Activated naive CD4-positive, alpha-beta T cell (primary cell): ENCODE results near the gene RASAL3.
"Not testable (repeated sequence)": the region's sequence is repeated elsewhere in the genome, so short reads cannot be mapped to it uniquely, and the experiment has no call there.

Experiments used
- DNase-seq, 4 experiments: peaks; one replicate each; lab custom pipeline; 2025; lab: John Stamatoyannopoulos, UW

Gene RASAL3

DNA sequence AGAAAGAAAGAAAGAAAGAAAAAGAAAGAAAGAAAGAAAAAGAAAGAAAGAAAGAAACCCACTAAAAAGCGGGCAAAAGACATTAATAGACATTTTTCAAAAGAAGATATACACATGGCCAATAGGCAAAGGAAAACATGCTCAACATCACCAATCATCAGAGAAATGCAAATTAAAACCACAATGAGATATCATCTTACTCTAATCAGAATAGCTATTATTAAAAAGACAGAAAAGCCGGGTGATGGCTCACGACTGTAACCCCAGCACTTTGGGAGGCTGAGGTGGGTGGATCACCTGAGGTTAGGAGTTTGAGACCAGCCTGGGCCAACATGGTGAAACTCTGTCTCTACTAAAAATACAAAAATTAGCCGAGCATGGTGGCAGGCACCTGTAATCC lies 9.5 kb upstream of the RASAL3 start:
- DNase-seq = not testable (repeated sequence)

DNA sequence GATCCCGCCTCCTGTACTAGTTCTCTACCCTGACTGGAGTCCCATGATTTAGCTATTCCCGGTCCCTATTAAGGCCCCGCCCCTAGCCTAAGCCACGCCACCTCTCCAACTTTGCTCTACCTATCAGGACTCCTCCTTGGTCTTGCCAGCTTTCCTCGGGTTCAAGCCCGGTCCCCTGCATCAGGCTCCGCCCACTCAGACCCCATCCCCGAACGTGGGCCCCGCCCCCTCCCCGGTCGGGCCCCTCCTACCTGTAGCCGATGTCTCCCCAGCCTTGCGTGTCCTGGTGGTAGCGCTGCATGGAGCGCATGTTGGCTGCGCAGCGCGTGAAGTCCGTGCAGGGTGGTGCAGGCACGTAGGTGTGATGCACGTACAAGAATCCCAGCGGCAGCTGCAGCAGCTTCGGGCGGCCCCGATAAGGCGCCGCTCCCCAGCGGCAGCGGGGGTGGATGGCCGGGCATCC lies 7.3 kb upstream of the RASAL3 start:
- no peak for DNase-seq

DNA sequence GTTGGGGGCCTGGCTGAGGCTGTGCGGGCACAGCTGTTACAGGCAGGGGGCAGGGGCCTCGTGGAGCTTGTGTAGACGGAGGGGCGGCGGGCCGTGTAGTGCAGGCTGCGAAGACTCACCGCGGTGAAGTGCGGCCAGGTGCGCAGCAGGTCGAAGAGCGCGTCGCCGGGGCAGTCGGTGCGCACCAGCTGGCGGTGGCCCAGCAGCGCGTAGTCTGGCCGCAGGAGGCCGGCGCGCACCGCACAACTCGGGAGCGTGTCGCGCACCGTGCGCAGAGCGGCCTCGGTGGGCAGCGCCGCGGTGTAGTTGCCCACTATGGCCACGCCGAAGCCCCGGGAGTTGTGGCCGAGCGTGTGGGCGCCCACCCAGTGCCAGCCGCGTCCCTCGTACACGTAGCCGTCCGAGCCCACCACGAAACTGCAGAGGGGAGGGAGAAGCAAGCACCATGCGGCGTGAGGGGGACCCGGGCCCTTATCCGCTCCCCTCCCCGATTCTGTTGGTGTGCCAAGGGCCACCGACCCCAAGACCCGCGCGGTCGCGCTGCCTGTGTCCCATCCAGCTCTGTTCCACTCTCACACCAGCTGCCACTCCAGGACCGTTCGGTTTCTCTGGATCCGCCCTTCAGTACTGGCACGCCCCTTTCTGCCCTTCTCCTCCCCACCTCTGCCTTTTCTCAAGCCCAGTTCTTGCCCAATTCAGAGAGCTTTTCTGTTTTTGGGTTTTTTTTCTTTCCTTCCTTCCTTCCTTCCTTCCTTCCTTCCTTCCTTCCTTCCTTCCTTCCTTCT lies 5.4 kb upstream of the RASAL3 start:
- DNase-seq = peak in 1 of 4 experiments; percentile 21

DNA sequence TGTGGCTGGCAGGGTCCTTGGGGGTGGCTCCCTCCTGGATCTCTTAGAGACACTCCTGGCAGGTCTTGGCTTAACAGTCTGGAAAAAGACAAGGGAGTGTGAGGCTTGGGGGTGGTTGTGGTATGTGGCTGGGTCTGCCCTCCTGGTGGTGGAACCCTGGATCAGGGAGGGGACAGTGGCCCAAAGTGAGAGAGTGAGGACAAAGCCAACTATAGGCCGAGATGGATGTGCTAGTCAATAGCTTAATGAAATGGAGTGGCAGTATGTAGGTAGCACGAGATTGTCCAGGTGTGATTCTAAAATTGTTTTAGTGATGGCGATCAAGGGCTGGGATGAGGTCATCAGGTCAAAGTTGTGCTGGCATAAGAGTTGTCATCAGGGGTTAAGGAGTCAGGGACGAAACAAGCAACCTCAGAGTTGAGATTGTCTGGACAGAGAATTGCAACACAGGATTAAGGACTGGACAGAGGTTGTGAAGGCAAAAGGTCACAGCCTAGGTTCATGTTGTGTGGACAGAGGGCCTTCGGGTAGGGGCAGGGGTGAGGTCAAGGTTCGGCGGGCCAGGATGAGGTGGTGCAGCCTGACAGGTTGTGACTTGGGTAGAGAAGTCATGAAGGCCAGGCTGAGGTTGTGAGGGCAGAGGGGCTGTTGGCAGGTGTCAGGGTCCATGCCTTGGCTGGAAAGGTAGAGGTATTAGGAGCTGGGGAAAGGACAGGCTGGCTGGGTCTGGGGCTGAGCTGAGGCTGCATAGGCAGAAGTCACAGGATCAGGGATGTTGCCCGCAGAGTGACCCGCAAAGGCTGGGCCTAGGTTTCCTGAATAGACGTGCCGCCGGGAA lies 4.5 kb upstream of the RASAL3 start:
- no peak for DNase-seq

DNA sequence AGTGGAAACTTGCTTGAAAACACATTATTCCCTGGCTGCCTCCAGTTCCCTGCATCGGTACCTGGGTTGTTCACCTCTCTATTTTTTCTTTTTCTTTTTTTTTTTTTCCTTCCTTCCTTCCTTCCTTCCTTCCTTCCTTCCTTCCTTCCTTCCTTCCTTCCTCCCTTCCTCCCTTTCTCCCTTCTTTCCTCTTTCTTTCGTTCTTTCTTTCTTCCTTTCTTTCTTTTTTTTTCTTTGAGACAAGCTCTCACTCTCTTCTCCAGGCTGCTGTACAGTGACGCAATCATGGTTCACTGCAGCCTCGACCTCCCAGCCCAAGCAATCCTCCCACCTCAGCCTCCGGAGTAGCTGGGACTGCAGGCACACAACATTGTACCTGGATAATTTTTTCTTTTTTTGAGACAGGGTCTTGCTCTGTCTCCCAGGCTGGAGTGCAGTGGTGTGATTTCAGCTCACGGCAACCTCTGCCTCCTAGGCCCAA lies 3.4 kb upstream of the RASAL3 start:
- DNase-seq = no peak

DNA sequence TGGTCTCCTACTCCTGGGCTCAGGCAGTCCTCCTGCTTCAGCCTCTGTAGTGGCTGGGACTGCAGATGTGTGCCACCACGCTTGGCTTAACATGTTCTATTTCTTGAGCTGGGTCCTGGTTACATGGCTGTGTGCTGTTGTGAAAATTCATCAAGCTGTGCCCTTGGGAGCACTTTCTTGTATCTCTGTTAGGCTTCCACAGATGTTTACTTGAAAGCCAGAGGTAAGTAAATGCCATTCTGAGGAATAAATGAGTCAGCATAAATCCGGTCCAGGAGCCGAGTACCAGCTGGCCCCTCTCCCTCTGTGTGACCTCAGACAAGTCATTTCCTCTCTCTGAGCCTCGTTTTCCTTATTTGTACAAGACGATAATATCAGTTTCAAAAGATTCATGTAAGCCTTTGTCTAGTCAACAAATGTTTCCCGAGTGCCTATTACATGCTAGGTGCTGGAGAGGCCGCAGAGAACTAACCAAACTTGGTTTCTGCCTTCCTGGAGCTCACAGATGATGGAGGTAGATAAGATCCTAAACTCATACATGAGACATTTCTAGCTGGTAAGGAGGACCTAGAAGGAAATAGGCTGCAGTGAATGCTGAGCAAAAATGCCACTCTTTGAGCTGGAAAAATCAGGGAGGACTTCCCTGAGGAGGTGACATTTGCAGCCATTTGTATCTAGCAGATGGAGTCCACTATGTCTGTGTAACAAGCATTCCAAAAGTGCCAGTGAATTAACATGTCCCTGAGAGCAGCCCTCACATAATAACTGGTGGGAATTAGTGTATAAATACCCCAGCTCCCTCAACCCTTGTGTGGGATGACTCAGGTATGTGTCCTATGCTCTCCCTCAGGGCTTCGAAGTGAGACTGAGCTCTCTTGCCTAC lies 2.7 kb upstream of the RASAL3 start:
- DNase-seq = no peak

DNA sequence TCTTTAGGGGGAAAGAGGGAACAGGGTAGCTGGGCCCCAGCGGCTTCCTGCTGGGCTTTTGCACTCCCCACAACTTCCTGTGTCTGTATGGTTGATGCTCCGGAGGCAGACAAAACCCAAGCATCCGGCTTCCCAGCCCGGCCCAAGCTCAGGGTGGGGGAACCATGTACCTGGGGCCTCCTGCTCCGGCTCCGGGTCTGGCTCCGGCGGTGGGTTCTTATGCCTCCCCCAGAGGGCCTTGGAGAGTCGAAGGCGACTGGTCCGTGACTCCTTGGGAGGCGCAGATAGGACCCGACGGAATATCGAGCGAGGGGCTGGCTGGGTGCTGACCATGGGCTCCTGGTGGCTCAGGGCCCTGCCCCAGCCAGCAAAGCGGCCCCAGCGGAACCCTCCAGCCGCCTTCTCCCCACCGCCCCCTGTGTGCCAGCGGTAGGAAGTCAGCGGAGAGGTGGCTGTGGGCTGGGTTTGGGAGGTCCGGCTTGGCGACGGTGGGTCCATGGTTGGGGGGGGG lies 428 bp downstream of the RASAL3 start:
- DNase-seq = peak in 3 of 4 experiments; percentile 41 to 73 (median 66)

DNA sequence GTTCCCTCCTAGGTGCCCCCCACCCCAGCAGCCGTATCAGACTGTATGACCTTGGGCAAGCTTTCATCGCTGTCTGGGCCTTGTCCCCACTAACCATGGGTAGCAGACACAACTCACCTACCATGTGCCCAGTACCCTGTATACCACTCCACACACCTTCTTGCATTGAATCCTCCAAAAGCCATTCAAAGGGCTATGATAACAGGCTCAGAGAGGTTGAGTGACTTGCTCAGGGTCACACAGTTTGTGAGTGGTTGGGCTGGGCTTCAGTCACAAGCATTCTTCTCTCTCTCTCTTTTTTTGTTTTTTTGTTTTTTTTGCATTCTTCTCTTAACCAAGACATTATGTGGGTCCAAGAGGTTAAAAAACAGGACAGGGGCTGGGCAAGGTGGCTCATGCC lies 2.6 kb downstream of the RASAL3 start:
- DNase-seq = no peak

DNA sequence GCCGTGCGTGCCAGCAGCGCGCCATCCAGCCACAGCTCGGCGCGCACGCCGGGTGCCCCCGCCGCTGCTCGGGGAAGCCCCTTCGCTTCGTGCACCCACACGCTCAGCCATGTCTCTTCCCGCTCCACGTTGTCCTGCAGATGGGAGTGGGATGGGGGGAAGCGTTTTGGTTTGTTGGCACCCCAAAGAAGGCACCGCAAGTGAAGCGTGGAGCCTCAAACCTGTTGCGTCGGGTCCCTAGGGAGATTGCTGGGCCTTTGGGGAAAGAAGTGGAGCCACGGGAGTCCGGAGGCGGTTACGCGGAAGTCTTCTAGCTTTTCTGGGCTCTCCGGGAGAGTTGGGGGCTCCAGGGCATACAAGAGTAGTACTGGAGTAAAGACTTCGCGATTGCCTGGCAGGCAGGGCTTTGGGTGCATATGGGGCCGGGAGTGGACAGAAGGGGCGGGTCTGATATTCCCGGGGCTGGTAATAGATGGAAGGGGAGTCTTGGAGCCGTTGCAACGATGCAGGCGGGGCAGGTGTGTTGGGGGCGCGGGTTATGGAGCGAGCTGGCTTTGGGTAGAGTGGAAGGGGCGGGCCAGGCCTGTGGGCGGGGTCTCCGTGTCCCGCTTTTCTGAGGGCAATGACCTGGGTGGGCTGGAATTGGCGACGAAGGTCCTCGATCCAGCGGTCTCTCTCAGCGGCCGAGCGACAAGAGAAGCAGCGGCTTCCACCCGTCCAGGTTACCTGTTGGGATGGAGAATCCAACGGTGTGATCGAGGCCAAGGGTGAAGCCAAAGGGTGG lies 6.5 kb downstream of the RASAL3 start:
- no peak for DNase-seq

DNA sequence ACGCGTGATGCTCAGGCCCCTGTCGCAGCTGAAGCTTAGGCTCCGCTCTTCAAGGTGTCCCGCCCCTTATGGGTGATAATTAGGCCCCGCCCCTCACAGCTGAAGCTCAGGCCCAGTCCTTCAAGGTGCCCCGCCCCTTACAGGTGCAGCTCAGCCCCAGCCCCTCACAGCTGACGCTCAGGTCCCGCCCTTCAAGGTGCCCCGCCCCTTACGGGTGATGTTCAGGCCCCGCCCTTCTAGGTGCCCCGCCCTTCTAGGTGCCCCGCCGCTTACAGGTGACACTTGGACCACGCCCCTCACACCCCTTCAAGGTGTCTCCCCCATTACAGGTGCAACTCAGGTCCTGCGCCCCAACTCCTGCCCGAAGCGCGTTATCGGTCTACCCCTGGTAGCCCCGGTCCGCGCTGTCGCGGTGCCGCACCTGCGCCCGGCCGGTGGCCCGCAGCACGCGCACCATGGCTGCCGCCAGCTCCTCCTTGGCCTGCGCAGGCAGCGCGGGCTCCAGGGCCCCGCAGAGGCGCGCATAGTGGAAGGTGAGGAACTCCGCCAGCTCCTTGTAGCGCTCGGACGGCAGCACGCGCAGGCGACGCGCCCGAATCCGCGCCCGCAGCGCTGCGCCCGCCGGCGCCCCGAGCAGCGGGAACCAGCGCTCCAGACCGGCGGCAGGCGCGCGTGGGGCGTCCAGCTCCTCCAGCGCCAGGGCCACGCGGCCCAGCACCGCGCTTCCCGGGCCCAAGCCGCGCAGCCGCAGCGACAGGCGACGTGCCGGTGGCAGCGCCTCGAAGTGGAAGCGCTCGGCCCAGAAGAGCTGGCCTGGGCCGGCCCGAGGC lies 7.3 kb downstream of the RASAL3 start:
- no peak for DNase-seq

DNA sequence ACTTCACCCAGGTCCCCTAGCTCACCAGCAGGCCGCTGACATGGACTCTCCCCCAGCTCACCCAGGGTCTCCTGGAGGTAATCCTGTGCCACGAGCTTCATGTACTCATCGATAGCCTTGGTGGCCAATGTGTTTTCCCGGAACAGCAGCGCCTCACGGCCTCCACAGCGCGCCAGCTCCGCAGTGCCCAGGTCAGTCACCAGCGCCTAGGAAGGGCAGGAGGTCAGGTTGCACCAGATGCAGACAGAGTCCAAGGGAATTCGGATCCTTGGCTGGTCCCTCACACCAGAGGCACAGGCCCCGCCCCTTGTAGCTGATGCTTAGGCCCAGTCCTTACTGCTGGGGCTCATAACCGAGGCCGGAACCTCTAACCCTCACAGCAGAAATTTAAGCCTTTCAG lies 7.9 kb downstream of the RASAL3 start:
- DNase-seq = no peak

DNA sequence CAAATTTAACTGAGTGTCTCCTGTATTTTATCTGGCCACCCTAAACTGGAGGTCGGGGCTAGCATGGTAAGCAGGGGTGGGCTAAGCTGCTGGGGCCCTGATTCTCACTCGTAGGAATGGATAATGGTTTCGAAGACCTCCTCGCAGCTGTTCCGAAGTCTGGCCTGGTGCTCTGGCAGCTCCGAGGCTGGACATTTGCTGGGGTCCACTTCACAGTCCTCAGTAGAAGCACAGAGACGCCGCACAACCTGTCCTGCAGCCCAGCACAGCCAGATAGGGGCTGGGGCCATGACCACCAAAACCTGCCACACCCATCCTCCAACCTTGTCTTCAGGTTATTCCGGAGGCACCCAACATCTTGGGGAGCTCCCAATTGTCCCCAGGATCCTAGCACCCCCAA lies 8.3 kb downstream of the RASAL3 start:
- no peak for DNase-seq

DNA sequence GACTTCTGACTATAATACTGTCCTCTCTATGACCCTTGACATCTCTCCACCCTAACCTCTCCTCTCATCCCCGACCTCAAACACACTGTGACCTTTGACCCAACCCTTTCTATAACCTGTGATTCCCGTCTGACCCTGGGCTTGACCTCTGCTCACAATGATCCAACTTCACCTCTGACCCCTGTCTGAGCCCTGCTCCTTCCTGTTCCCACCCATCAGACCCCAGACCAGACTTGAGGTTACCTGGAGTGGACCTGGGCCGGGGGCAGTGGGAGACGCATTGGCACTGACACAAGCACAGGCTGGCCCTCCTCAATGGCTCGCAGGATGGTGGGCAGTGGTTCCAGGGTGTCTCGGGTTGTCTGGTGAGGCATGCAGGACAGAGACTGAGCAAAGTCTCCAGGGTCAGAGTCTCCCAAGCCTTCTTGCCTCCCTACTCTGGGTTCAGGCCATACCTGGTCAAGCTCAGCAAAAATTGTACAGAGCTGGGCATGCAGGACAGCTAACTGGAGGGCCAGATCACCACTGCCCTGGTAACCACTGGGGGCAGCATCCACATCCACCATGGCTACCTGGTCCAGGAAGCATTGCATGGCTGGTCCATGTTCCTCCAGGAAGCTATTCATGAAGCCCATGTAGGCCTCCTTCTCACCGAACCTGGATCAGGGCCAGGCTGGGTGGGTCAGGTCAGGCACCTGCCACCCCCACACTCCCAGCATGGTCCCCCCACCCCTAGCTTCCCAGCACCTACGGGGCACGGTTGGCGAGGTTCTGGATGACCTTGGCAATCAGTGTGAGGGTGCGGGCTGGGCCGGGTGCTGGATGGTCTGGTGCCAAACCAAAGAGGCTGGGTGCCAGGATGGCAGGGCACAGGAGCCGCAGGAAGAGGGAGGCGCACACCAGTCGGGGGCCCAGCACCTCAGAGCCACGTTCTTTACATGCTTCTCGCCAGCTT lies 10.2 kb downstream of the RASAL3 start:
- no peak for DNase-seq

DNA sequence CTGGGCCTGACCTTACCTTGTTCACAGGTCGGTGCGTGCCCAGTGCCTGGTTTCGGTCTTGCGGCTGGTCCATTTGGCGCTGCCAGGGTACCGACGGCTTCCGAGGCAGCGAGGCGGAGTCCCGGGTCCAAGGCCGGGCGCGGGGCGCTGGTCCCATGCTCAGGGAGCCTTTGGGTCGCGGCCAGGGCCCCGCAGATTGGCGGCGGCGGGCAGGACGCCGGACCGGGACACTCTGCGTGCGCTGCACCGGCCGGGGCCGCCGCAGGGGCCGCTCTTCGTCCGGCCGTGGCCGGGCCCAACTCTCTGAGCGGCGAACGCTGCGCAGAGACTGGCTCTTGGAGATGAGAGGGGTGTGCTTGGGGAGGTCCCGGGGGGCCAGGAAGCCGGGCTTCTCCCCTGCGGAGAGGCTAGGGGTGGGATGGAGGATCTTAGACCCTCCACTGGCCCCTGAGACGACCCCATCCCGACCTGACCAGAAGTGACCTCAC lies 11.2 kb downstream of the RASAL3 start:
- DNase-seq = no peak

DNA sequence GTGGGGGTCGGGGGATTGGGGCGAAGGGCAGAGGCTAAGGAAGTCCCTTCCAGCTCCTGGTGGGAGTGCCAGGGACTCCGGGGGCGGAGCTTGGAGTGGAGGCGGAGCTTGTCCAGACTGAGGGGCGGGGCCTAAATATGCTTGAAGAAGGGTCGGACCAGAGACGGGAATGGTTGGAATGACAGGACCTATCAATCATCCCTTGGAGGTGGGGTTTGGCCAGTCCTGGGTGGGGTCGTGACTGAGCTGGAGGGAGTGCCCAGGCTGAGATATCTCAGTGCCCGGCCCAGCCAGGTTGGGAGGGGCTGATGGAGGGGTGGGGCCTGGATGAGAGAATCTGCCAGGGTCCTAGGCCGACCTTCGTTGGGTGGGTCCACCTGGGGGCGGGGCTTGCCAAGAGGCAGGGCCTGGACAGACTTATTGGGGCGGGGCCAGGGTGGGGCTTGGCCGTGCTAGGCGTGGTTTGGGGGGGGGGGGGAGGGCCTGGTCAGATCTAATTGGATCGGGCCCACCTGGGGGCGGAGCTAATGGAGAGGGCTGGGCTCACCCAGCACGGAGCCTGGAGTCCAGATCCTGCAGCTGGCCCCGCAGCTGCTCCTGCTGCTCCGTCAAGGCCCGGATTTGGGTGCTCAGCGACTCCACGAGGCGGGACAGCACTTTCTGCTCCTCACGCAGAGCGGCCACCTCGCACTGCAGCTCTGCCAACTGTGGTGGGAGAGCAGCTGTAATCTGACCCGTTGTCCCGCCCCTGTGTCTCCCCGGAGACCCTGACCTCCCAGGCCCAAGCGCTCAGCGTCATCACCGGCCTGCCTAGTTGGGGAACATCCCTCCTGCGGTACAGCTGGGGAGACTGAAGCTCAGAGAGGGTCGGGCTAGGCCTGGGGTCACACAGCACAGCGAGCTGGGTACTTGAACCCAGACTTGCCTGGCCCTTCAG lies 12.0 kb downstream of the RASAL3 start:
- DNase-seq = no peak

DNA sequence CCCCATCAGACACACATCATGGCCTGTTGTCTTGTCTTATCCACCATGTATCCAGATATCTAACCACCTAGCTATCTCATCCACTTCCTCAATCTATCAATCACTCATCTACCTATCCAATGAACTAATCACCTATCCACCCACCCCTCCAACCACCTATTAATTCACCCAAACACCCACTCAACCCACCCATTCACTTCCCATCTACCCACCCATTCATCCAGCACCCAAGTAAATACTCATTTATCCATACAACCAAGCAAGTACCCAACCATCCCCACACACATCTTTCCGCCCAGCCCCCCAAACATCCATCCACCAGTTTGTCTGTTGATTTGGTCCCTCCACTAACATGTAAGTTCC lies 13.8 kb downstream of the RASAL3 start:
- no peak for DNase-seq

DNA sequence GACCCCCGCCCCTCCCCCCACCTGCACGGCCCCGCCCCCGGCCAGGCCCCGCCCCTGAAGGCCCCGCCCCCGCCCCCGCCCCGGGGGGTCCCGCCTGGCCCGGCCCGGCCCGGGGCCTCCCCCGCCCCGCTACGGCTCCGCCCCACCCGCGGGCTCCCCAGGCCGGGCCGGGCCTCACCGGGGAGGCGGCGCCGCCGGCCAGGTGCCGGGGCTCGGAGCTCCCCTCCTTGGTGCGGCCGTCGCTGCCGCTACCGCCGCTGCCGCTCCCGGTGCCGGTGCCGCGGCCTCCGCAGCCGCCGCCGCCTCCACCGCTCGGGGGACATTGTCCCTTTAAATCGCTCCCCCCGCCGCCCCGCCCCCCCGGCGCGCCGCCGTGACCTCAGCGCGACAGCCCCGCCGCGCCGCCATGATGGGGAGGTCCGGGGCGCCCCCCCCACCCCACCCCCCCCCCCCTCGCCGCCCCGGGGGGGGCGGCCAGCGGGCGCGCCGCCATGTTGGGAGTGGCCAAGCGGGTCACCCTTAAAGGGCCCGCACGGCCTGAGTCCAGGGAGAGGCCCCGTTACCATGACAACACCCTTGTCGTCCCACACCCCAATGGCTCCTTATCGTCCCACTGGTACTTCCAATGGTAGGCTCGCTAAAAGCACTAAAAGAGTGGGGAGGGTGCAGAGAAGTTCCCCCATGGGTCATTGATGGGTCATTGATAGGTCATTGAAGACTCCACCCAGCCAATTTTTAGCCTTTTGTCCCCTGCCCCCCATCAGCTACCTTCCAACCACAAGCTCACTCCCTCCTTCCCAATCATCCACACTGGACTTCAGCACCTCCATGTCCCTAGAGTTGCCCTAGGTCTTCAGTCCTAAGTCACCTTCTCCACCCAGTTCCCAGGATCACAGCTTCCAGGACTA lies 14.5 kb downstream of the RASAL3 start, which contains the start of gene WIZ:
Gene WIZ, minus strand, starts transcription at position 337 of the 908 bp plus-strand sequence. CDS start 1,649 bp downstream, outside the sequence.
- DNase-seq = peak; percentile 45 to 84 (median 74)
